Measurements from ENCODE around the gene LDB3. TPM values are rescaled to one million over a fixed set of nuclear protein-coding genes. Genes with fewer than 3 reads are reported as not detected.

LDB3 gene
- total and polyA plus RNA-seq, 12 donors: 162 to 1,738 (median 1,513) TPM

DNA sequence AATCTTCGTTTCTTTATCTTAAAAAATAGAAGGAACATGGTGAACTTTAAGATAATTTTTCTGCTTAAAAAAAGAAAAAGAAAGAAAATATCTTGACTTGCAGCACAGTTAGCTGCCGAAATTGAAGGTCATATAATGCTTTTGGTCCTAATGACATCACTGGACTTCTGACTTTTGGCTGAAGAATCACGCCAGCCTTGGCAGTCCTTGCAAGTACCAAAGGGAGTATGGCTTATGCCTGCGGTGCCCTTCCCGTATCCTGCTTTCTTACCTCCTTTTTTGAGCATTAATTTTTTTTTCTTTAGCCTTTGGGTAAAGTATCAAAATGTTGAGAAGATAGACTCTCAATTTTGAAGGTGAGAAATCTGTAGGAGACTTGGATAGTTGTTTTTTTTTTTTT lies 95.1 kb downstream of the LDB3 start:
- intact Hi-C loops (cut with DNase I): no loop called here

GRCh38 chr10:86765548-86765947 lies 97.2 kb downstream of the LDB3 start:
- Histone ChIP-seq H3K4me1 (peaks cover 0 to 67% (median 24%) of the 10 kb centered on the region in 9 donors), H3K36me3 (no peaks in the 10 kb centered on the region), H3K9me3 (no peaks in the 10 kb centered on the region), H3K4me3 (no peak overlapping the region), H3K27ac (no peak overlapping the region), H3K27me3 (peaks cover 0 to 33% (median 13%) of the 10 kb centered on the region in 7 donors)
- no peak for ATAC-seq
- no peak for TF ChIP-seq CTCF (IDR thresholded peaks at IDR 0.05)
- no peak for DNase-seq
- WGBS, 2 donors: 81 to 90% methylated on average over 2 of the region's 2 CpGs
- intact Hi-C loops (cut with DNase I): no loop called here

More for the DNA sequence above, 95.1 kb downstream of the LDB3 start:
- 63 to 72% methylated on average over 5 of the region's 5 CpGs for WGBS, 2 donors
- Histone ChIP-seq H3K36me3 (no peaks in the 10 kb centered on the region), H3K9me3 (no peaks in the 10 kb centered on the region), H3K4me3 (no peak overlapping the region), H3K27me3 (peaks cover 0 to 53% (median 29%) of the 10 kb centered on the region in 7 donors), H3K27ac (no peak overlapping the region), H3K4me1 (peaks cover 0 to 61% (median 14%) of the 10 kb centered on the region in 9 donors)
- ATAC-seq: no peak
- no peak for TF ChIP-seq CTCF (IDR thresholded peaks at IDR 0.05)
- no peak for DNase-seq

- H3K4me3 ChIP-seq: no peak overlapping the region
- intact Hi-C loops (cut with DNase I): no loop called here
- H3K27ac ChIP-seq: no peak overlapping the region
- ATAC-seq (no peak), DNase-seq (no peak)
- peaks cover 0 to 18% (median 8%) of the 10 kb centered on the region in 7 donors for H3K27me3 ChIP-seq
- H3K36me3 ChIP-seq: no peaks in the 10 kb centered on the region
- H3K9me3 ChIP-seq: no peaks in the 10 kb centered on the region
- 81 to 84% methylated on average over 1 of the region's 1 CpG for WGBS, 2 donors
- TF ChIP-seq CTCF (IDR thresholded peaks at IDR 0.05): no peak
- peaks cover 0 to 63% (median 24%) of the 10 kb centered on the region in 9 donors for H3K4me1 ChIP-seq
Measured at GRCh38 chr10:86768412-86769062, 100.2 kb downstream of the LDB3 start.

DNA sequence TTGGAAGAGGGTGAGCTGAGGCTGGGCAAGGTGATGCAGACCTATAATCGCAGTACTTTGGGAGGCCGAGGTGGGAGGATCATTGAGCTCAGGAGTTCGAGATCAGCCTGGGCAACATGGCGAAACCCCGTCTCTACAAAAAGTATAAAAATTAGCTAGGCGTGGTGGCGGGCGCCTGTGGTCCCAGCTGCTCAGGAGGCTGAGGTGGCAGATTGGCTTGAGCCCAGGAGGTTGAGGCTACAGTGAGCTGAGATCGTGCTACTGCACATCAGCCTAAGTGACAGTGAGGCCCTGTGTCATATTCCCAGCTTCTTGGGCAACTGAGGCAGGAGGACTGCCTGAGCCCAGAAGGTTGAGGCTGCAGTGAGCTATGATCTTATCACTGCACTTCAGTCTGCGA lies 101.7 kb downstream of the LDB3 start:
- DNase-seq (no peak), ATAC-seq (peak in 2 of 8 donors; percentile 27 to 42)
- peaks cover 0 to 75% (median 29%) of the 10 kb centered on the region in 9 donors for H3K4me1 ChIP-seq
- no peak overlapping the region for H3K4me3 ChIP-seq
- no peaks in the 10 kb centered on the region for H3K9me3 ChIP-seq
- H3K27me3 ChIP-seq: peaks cover 0 to 27% (median 8%) of the 10 kb centered on the region in 7 donors
- no peak for TF ChIP-seq CTCF (IDR thresholded peaks at IDR 0.05)
- intact Hi-C loops (cut with DNase I): no loop called here
- H3K27ac ChIP-seq: no peak overlapping the region
- 87 to 89% methylated on average over 10 of the region's 10 CpGs for WGBS, 2 donors
- H3K36me3 ChIP-seq: no peaks in the 10 kb centered on the region

All from heart right ventricle (tissue), 16 donors.